Measurements from ENCODE around the gene PDE1A. TPM values are rescaled to one million over a fixed set of nuclear protein-coding genes. Genes with fewer than 3 reads are reported as not detected.

PDE1A gene
- total RNA-seq, 6 experiments from 2014 or later, result 0.58 to 2.2 (median 1.4) TPM

DNA sequence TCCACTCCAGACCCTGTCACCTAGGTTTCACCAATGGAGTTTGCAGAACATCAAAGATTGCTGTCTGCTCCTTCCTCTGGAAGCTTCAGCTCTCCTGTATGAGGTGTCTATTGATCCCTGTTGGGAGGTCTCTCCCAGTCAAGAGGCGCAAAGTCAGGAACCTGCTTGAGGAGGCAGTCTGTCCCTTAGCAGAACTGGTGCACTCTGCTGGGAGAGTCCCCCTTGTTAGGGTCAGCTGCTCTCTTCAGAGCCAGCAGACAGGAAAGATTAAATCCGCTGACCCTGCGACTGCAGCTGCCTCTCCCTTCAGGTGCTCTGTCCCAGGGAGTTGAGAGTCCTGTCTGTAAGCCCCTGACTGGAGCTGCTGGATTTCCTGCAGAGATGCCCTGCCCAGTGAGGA is 245.5 kb downstream of the PDE1A start:
- H3K27me3 ChIP-seq, result no peaks in the 10 kb centered on the region
- WGBS (ENCODE audit: insufficient coverage, low coverage, low lambda C conversion rate, missing lambda C conversion rate), result 60% methylated on average over 2 of the region's 3 CpGs
- DNase-seq (no peak), ATAC-seq (no peak)
- no peaks in the 10 kb centered on the region for H3K4me1 ChIP-seq
- H3K27ac ChIP-seq, result no peak overlapping the region
- no peaks in the 10 kb centered on the region for H3K9me3 ChIP-seq
- no peak overlapping the region for H3K4me3 ChIP-seq
- intact Hi-C loops (cut with DNase I), result loop anchor here in 1 of 2 donors (10.0 kb wide), 1 partner anchor 473 kb away; no protein-coding TSS in a partner anchor
- no peaks in the 10 kb centered on the region for H3K36me3 ChIP-seq
- TF ChIP-seq POLR2A (IDR thresholded peaks at IDR 0.05) (no peak), CTCF (IDR thresholded peaks at IDR 0.05) (no peak)

DNA sequence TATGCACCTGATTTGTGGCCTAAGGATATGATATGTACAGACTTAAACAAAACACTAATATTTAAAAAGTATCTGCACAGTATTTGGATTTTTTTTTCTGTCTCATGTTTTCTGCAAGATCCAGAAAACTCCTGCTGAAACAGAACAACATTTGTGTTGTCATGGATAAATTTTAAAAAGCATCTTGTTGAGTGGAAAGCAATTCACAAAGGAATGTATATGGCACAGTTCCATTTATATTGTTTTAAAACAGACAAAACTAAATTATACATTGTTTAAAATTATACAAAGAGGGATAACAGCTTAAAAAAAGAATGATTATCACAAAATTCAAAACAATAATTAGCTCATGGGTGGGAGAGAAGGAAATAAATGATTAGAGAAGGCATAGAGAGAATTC is 247.7 kb downstream of the PDE1A start:
- no peak for TF ChIP-seq CTCF (IDR thresholded peaks at IDR 0.05)
- no peak for TF ChIP-seq POLR2A (IDR thresholded peaks at IDR 0.05)
- no peak overlapping the region for H3K27ac ChIP-seq
- no peaks in the 10 kb centered on the region for H3K9me3 ChIP-seq
- no peak for ATAC-seq
- no peak for DNase-seq
- no peaks in the 10 kb centered on the region for H3K36me3 ChIP-seq
- intact Hi-C loops (cut with DNase I), result no loop called here
- H3K4me3 ChIP-seq, result no peak overlapping the region
- no peaks in the 10 kb centered on the region for H3K4me1 ChIP-seq
- no peaks in the 10 kb centered on the region for H3K27me3 ChIP-seq

- H3K9me3 ChIP-seq, result no peaks in the 10 kb centered on the region
- no peak for ATAC-seq
- 54% methylated on average over 5 of the region's 5 CpGs for WGBS (ENCODE audit: insufficient coverage, low coverage, low lambda C conversion rate, missing lambda C conversion rate)
- H3K4me1 ChIP-seq, result no peaks in the 10 kb centered on the region
- no peaks in the 10 kb centered on the region for H3K27me3 ChIP-seq
- H3K27ac ChIP-seq, result no peak overlapping the region
- DNase-seq, result no peak
- no peaks in the 10 kb centered on the region for H3K36me3 ChIP-seq
- H3K4me3 ChIP-seq, result no peak overlapping the region
- TF ChIP-seq CTCF (IDR thresholded peaks at IDR 0.05) (no peak), POLR2A (IDR thresholded peaks at IDR 0.05) (no peak)
- intact Hi-C loops (cut with DNase I), result no loop called here
These were observed 252.8 kb downstream of the PDE1A start for GRCh38 chr2:182173944-182174622.

DNA sequence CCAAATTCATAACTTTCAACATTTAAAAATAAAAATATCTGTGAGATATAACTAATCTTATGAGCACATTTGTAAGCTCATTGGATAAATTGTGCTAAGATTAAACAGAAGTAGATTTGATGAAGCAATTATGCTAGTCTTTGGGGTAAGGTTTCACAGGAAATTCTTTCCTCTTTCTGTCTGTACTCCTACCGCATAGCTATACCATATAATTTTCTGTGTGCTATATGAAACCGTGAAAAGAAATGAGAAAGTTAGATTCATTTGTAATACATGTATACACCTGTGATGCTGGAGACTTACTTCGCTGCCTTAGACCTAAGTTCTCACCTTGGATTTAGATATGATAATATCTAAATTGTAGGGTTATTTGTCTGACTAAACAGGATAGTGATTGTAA is 256.5 kb downstream of the PDE1A start:
- H3K27ac ChIP-seq, result no peak overlapping the region
- WGBS (ENCODE audit: insufficient coverage, low coverage, low lambda C conversion rate, missing lambda C conversion rate), result 63% methylated on average over 3 of the region's 3 CpGs
- H3K36me3 ChIP-seq, result no peaks in the 10 kb centered on the region
- H3K27me3 ChIP-seq, result no peaks in the 10 kb centered on the region
- no peak overlapping the region for H3K4me3 ChIP-seq
- no peaks in the 10 kb centered on the region for H3K9me3 ChIP-seq
- ATAC-seq (no peak), DNase-seq (no peak)
- intact Hi-C loops (cut with DNase I), result no loop called here
- H3K4me1 ChIP-seq, result no peaks in the 10 kb centered on the region
- TF ChIP-seq CTCF (IDR thresholded peaks at IDR 0.05) (no peak), POLR2A (IDR thresholded peaks at IDR 0.05) (no peak)

DNA sequence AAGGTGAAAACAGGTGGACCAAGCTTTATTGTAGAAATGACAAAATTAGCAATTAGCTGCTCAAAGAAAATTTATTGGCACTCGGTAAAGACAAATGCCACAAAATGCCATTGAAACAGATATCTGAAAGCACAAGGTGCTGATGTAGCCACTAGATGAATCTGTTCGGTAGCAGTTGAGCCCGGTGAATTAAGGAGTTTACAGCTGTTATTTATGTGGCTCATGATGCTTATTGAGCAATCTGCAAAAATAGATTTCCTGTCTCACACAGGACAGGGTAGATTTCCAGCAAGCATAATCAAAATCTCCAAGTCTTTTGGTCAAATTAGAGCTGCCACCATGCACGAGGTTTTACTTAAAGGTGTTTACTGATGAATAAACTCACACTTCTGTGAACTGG is 259.0 kb downstream of the PDE1A start:
- WGBS (ENCODE audit: insufficient coverage, low coverage, low lambda C conversion rate, missing lambda C conversion rate), result 55% methylated on average over 4 of the region's 4 CpGs
- DNase-seq (no peak), ATAC-seq (no peak)
- intact Hi-C loops (cut with DNase I), result no loop called here
- TF ChIP-seq CTCF (IDR thresholded peaks at IDR 0.05) (no peak), POLR2A (IDR thresholded peaks at IDR 0.05) (no peak)
- Histone ChIP-seq H3K4me3 (no peak overlapping the region), H3K4me1 (no peaks in the 10 kb centered on the region), H3K9me3 (no peaks in the 10 kb centered on the region), H3K27ac (no peak overlapping the region), H3K36me3 (no peaks in the 10 kb centered on the region), H3K27me3 (no peaks in the 10 kb centered on the region)

All from right lobe of liver (tissue), 6 donors.